Smooth muscle cell (in vitro differentiated cells): ENCODE measurements around the gene TARDBP. TPM values are rescaled to one million over a fixed set of nuclear protein-coding genes. Genes with fewer than 3 reads are reported as not detected.
"Not testable (repeated sequence)": the region's sequence is repeated elsewhere in the genome, so short reads cannot be mapped to it uniquely, and the experiment has no call there.

Source experiments
- DNase-seq: peaks from one replicate; lab custom pipeline; 2025; ENCODE audit not compliant: unreplicated experiment; lab: John Stamatoyannopoulos, UW
- H2AFZ ChIP-seq: fragments of 200-600 bp; sonication (generic); 2 replicates; pipeline ENCODE4 v1.6.0; 2016; ENCODE audit warnings: antibody characterized with exemption, low read depth, mild to moderate bottlenecking
- H3F3A ChIP-seq: fragments of 200-600 bp; sonication (generic); 2 replicates; pipeline ENCODE4 v1.6.0; 2017; ENCODE audit warnings: antibody characterized with exemption, low read depth
- H3K27ac ChIP-seq: fragments of 200-600 bp; sonication (generic); 2 replicates; pipeline ENCODE4 v1.5.1; 2016; ENCODE audit warnings: low read depth, mild to moderate bottlenecking
- H3K27me3 ChIP-seq: fragments of 200-600 bp; sonication (generic); 2 replicates; pipeline ENCODE4 v1.6.1; 2016; ENCODE audit warnings: low read depth, mild to moderate bottlenecking
- H3K36me3 ChIP-seq: fragments of 200-600 bp; sonication (generic); 2 replicates; pipeline ENCODE4 v1.5.1; 2016; ENCODE audit warnings: low read depth
- H3K4me1 ChIP-seq: fragments of 200-600 bp; sonication (generic); 2 replicates; pipeline ENCODE4 v1.5.1; 2016; ENCODE audit warnings: low read depth
- H3K4me2 ChIP-seq: fragments of 200-600 bp; sonication (generic); 2 replicates; pipeline ENCODE4 v1.6.0; 2016; ENCODE audit warnings: mild to moderate bottlenecking
- H3K4me3 ChIP-seq: fragments of 200-600 bp; sonication (generic); 2 replicates; pipeline ENCODE4 v1.5.1; 2016; ENCODE audit warnings: mild to moderate bottlenecking
- H3K79me2 ChIP-seq: fragments of 200-600 bp; sonication (generic); 2 replicates; pipeline ENCODE4 v1.6.0; 2016; ENCODE audit warnings: low read depth, mild to moderate bottlenecking
- H3K9ac ChIP-seq: fragments of 200-600 bp; sonication (generic); 2 replicates; pipeline ENCODE4 v1.6.0; 2016; ENCODE audit warnings: low read depth
- H3K9me3 ChIP-seq: fragments of 200-600 bp; sonication (generic); replicated peaks from 2 replicates; pipeline ENCODE4 v1.5.1; 2016; ENCODE audit warnings: low read depth
- H4K20me1 ChIP-seq: fragments of 200-600 bp; sonication (generic); 2 replicates; pipeline ENCODE4 v1.6.0; 2016; ENCODE audit warnings: low read depth
- CTCF ChIP-seq: fragments of 200-600 bp; sonication (generic); IDR thresholded peaks from 2 replicates; pipeline ENCODE4 v1.5.1; 2017; ENCODE audit warnings: borderline replicate concordance, mild to moderate bottlenecking, antibody characterized with exemption; ENCODE audit not compliant: insufficient read depth, poor library complexity, severe bottlenecking
- WGBS: methylation state at CpG from one replicate; pipeline ENCODE4 v1.1.7; 2016; ENCODE audit warnings: low lambda C conversion rate; 5-methylcytosine and 5-hydroxymethylcytosine counted together
- polyA plus RNA-seq: library from polyadenylated mRNA; unstranded; fragments of >200 nt; fragmentation: Nextera tagmentation; extraction: Ambion mirVana; gene quantifications from 2 replicates; pipeline ENCODE4 v1.2.1, GENCODE V29; 2016
- total RNA-seq: library from RNA; depleted of rRNA; stranded (reverse); fragments of >200 nt; gene quantifications from 2 replicates; pipeline ENCODE4 v1.2.3, GENCODE V29; 2014

TARDBP gene
- total and polyA plus RNA-seq, 2 experiments from 2014 or later = 90.6 to 105 TPM

DNA sequence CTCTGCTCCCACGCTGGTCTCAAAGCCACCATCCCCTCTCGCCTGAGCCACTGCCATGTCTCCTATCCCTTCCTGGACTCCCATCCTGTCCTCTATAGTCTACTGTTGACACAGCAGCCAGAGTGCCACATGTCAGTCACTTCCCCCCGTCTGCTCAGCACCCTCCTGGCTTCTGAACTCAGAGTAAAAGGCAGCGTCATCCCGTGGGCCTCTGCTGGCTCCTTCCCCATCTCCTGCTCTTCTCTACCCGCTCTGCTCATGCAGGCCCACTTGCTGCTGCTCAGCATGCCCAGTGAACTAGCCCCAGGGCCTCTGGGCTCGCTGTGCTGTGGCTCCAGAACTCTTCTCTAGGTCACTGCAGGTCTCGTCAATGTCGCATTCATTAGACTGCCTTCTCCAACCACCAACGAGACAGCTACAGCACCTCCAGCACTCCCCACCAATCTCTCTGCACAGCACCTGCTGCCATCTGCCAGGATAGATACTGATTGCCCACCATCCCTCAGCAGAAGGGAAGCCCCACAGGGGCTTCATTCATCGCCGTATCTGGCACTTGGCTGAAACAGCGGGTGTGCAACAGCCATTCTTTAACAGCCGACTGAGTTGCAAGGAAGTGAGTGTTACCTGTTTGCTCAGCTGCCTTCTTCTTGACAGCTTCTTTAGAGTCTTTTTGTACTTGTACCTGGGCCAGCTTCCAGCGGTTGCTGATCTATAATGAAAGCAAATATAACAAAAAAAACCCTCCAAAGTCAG, 59.2 kb downstream of the TARDBP start:
- WGBS = 91% methylated on average over 15 of the region's 15 CpGs
- no peak overlapping the region for H3K4me3 ChIP-seq
- H3K4me1 ChIP-seq = no peaks in the 10 kb centered on the region
- no peak for DNase-seq
- no peak overlapping the region for H3K4me2 ChIP-seq
- peaks cover 14% of the 10 kb centered on the region for H3K36me3 ChIP-seq
- H3K27me3 ChIP-seq = no peaks in the 10 kb centered on the region
- H3F3A ChIP-seq = no peaks in the 10 kb centered on the region
- no peaks in the 10 kb centered on the region for H3K9me3 ChIP-seq
- no peak overlapping the region for H3K9ac ChIP-seq
- no peak overlapping the region for H2AFZ ChIP-seq
- H3K79me2 ChIP-seq = no peaks in the 10 kb centered on the region
- H4K20me1 ChIP-seq = no peaks in the 10 kb centered on the region
- H3K27ac ChIP-seq = no peak overlapping the region
- no peak for TF ChIP-seq CTCF

- Histone ChIP-seq H3K4me3 (no peak overlapping the region), H3K4me1 (no peaks in the 10 kb centered on the region), H3K9ac (no peak overlapping the region), H3K27me3 (no peaks in the 10 kb centered on the region), H3K27ac (no peak overlapping the region), H3F3A (no peaks in the 10 kb centered on the region), H3K4me2 (no peak overlapping the region), H2AFZ (no peak overlapping the region), H3K9me3 (no peaks in the 10 kb centered on the region), H3K36me3 (peaks cover 17% of the 10 kb centered on the region), H4K20me1 (no peaks in the 10 kb centered on the region), H3K79me2 (no peaks in the 10 kb centered on the region)
- 82% methylated on average over 13 of the region's 13 CpGs for whole genome bisulfite sequencing
- no peak for TF ChIP-seq CTCF
- DNase-seq = no peak
Measured at GRCh38 chr1:11072216-11072917, 59.9 kb downstream of the TARDBP start.

GRCh38 chr1:11073398-11073797, 60.9 kb downstream of the TARDBP start:
- DNase-seq, H2AFZ ChIP-seq, H3K27me3 ChIP-seq, H3K9me3 ChIP-seq, H3F3A ChIP-seq, H3K4me1 ChIP-seq, H3K9ac ChIP-seq, H3K27ac ChIP-seq, H3K4me3 ChIP-seq, H3K79me2 ChIP-seq, H3K4me2 ChIP-seq, H4K20me1 ChIP-seq: not testable (repeated sequence)
- 97% methylated on average over 7 of the region's 7 CpGs for WGBS
- H3K36me3 ChIP-seq = peaks cover 17% of the 10 kb centered on the region

Other genes with a start within 250 kb of the TARDBP start
- gene CASZ1, start 216.0 kb upstream of the TARDBP start, total RNA-seq = 1.6 and 1.9 TPM in 2 replicates
- 0.70 and 2.1 TPM in 2 replicates for gene CASZ1, start 216.0 kb upstream of the TARDBP start, polyA plus RNA-seq
- not detected in 2 replicates for gene MASP2, start 34.6 kb downstream of the TARDBP start, total RNA-seq
- 0.26 and 0.35 TPM in 2 replicates for gene MASP2, start 34.6 kb downstream of the TARDBP start, polyA plus RNA-seq
- gene SRM, start 47.4 kb downstream of the TARDBP start, total RNA-seq = 30.7 and 43.9 TPM in 2 replicates
- gene SRM, start 47.4 kb downstream of the TARDBP start, polyA plus RNA-seq = 294 and 355 TPM in 2 replicates
- gene EXOSC10, start 87.2 kb downstream of the TARDBP start, total RNA-seq = 59.2 and 59.9 TPM in 2 replicates
- 49.2 and 68.1 TPM in 2 replicates for gene EXOSC10, start 87.2 kb downstream of the TARDBP start, polyA plus RNA-seq
- 0.22 TPM in 1 of 2 replicates, not detected in the other for gene ANGPTL7, start 176.7 kb downstream of the TARDBP start, total RNA-seq
- gene ANGPTL7, start 176.7 kb downstream of the TARDBP start, polyA plus RNA-seq = 0.31 and 0.40 TPM in 2 replicates
- 26.8 and 26.9 TPM in 2 replicates for gene MTOR, start 249.9 kb downstream of the TARDBP start, total RNA-seq
- 11.2 and 13.4 TPM in 2 replicates for gene MTOR, start 249.9 kb downstream of the TARDBP start, polyA plus RNA-seq